ENCODE data around the gene ZNRF3. TPM values are rescaled to one million over a fixed set of nuclear protein-coding genes. Genes with fewer than 3 reads are reported as not detected.
A peak's percentile ranks its signal among the peaks of the same experiment; 100 is the strongest.
"Not testable (repeated sequence)": the region's sequence is repeated elsewhere in the genome, so short reads cannot be mapped to it uniquely, and the experiment has no call there.

The ZNRF3 gene
- total RNA-seq (2014; rRNA removed; shearing (Covaris generic)): 1.8 and 2.6 TPM in 2 replicates

DNA sequence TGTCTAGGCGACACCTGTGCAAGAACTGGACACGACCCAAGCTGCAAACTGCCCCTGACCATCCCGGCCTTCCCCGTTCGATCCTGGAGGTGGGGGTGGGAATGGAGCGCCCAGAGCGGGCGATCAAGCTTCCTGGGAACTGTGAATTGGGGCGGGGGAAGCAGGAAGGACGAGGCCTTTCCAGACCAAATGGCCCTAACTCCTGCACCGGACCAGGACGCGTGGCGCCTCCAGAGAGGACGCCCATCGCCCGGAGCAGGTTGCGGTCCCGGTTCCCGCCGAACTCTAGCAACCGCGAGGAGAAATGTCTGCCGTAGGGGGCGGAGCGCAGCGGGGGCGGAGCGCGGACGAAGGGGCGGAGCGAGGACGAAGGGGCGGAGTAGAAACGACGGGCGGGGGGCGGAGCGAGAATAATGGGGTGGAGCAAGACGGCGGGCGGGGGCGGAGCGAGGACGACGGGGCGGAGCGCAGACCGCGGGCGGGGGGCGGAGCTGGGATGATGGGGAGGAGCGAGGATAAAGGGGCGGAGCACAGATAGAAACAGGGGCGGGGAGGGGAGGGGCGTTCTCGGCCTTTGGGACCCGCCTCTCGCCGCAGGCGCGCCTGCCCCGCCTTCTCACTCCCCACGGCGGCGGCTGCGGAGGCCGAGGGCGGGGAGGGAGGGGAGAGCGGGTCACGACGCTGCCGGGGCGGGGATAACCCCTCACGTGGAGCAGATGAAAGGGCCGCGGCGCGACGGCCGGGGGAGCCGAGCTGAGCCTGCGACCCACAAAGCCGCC is at the start of gene ZNRF3:
TSS of gene ZNRF3 (plus strand) at position 695 of the 779 bp plus-strand sequence. CDS start 195 bp downstream, outside the sequence.
- DNase-seq (ENCODE audit: low spot score): peak; percentile 53

DNA sequence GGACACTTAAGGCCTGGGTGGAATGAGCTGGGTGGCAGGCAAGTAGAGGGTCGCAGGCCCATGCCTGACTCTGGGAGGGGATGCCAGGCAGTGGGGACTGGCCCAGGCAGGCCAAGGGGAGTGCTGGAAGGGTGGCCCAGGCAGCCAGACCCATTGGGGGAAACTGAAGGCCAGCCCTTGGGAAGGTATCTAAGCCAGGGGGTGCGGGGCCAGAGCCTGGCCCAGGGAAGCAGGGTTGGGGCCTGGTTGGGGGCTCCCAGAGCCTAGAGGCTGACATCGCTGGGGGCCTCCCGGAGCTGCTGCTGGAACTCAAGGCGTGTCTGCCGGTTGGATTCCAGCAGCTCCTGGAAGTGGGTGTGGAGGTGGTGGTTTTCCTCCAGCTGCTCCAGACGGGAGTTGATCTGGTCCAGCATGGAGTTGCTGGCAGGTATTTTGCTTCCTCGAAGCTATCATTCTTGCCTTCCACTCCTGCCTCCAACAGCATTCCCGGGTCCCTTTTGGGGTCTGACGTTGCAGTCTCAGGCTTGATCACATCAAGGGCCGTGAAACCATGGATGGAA is 47.7 kb upstream of the ZNRF3 start:
- DNase-seq (ENCODE audit: low spot score): no peak

DNA sequence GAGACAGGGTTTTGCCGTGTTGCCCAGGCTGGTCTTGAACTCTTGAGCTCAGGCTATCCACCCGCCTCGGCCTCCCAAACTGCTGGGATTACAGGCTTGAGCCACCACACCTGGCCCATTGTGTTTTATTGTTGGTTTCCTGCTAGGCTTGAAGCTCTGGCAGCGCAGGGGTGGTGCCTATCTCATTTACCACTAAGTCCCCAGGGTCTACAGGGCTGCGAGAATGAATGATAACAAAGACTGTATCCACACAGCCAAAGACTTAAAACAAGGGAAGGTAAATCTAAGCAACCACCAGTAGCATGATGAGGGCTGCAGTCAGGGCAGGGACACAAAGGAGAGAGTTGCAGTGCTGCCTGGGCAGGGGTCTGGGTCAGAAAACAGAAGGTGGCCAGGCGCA is 45.7 kb upstream of the ZNRF3 start:
- no peak for DNase-seq (ENCODE audit: low spot score)

DNA sequence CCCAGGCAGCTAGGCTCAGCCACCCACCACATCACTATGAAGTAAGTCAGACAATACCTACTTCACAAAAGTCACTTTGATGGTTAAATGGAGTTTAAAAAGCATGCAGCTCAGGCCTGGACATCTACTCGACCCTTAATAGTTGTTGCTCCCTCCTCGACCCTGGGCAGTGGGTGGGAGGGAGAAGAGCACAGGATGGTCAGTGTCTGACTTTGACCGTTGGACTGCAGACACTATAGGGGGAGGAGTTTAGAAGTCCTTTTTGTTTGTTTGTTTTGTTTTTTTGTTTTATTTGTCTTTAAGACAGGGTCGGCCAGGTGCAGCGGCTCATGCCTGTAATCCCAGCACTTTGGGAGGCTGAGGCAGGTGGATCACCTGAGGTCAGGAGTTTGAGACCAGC is 44.4 kb upstream of the ZNRF3 start:
- DNase-seq (ENCODE audit: low spot score): no peak

DNA sequence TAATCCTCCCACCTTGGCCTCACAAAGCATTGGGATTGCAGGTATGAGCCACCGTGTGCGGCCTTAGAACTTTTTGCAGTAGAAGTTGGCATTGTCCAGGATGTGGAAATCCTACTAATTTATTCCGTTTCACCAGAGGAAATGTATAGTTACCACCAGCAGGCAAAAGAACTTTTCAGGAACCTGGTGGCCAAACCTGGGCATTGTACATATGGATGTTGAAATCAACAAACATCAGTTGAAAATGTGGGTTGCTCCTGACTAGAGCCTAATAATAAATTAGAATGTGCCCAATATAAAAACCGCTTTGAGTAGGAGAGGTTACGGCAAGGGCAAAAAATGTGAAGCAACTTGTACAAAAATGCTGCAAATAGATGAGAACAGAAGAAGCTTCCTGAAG is 42.3 kb upstream of the ZNRF3 start:
- DNase-seq (ENCODE audit: low spot score): no peak

DNA sequence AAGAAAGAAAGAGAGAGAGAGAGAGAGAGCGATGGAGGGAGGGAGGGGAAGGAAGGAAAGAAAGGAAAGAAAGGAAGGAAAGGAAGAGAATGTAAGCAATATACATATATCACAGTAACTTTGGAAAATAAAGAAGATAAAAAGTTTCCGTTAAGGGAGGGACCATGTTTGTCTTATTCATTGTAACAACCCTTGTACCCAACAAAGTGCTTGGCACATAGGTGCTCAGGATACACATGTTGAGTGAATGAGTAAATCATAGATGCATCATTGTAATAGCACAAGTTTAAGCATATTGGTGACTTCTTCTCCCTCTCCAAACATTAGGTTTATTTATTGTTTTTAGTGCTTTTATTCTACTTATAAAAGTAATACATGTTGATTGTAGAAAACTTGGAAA is 39.7 kb upstream of the ZNRF3 start:
- no peak for DNase-seq (ENCODE audit: low spot score)

DNA sequence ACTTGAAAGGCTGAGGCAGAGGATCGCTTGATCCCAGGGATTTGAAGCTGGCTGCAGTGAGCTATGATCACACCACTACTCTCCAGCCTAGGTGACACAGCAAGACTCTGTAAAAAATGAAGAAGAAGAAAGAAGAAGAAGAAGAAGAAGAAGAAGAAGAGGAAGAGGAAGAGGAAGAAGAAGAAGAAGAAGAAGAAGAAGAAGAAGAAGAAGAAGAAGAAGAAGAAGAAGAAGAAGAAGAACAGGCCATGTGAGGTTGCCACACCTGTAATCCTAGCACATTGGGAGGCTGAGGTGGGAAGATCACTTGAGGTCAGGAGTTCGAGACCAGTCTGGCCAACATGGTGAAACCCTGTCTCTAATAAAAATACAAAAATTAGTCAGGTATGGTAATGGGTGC is 39.1 kb upstream of the ZNRF3 start:
- not testable (repeated sequence) for DNase-seq (ENCODE audit: low spot score)

DNA sequence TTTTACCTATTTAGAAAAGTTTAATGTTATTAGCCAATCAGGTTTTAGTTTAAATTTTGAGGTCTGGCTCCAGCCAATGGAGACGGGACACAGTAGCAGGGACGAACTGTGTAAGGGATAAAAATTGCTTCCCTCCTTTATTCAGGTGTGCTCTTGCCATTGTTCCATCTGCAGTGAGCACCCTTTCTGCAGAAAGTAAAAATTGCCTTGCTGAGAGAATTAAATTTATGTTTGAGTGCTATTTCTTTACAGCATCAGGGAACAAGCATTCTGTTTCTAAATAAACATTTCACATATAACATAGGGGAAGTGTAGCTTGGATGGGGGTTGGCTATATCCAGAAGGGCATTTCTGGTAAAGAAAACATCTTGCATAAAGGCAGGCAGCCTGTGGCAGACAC is 36.4 kb upstream of the ZNRF3 start:
- no peak for DNase-seq (ENCODE audit: low spot score)

DNA sequence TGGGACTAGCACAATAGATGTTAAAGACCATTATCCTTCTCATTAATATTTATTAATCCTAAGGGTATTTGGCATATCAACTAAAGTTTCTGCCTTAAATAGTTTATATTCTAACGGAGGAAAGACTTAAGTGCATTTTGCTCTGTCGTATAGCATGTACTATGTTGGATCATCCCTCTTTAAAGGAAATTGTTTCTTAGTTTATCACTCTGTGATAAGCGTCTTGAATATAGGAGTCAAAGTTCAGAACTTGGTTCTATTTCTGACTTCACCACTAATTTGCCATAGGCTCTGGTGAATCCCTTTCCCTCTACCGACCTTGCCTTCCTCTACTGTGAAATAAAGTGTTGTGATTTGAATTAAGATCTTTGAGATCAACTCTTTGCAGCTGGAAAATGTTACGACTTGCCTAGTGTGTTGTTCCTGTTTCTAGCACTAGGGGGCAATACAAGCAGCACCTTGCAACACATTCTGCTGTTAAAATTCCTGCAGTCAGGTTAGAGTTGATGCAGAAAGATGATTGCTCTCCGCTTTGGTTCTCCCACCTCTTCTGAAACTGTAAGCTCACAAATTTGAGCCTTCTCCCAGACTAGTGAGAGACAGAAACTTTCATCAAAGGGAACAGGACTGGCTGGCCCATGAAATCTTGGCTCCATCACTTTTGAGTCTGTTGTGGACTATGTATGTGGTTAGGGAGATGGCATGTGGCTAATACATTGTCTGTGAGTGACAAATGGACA is 27.8 kb upstream of the ZNRF3 start:
- peak; percentile 52 for DNase-seq (ENCODE audit: low spot score)

DNA sequence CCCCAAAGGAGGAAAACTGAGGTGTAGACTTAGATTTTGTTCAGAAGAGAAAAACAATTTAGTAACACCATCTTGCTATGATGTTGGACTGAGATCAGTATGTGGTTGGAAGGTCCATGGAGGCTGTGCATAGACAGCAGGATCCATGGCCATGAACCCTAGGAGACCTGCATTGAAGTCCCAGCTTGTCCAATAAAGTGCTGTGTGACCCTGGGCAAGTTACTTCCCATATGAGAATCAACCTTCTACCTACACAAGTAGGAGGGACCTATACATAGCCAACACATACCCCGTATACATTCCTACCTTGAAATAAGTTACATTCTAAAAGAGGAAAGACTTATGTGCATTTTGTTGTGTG is 27.3 kb upstream of the ZNRF3 start:
- no peak for DNase-seq (ENCODE audit: low spot score)

DNA sequence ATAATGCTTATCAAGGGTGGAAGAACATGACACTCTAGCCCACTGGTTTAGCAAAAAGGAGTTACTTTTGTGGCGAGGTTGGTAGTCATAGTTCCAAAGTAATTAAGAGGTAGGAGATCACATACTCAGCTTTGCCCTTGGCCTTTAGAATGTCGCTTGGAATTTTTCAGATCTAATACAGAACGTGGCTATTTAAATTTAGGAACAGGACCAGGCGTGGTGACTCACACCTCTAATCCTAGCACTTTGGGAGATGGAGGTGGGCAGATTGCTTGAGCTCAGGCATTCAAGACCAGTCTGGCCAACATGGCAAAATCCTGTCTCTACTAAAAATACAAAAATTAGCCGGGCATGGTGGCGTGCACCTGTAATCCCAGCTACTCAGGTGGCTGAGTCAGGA is 26.1 kb upstream of the ZNRF3 start:
- DNase-seq (ENCODE audit: low spot score): no peak

DNA sequence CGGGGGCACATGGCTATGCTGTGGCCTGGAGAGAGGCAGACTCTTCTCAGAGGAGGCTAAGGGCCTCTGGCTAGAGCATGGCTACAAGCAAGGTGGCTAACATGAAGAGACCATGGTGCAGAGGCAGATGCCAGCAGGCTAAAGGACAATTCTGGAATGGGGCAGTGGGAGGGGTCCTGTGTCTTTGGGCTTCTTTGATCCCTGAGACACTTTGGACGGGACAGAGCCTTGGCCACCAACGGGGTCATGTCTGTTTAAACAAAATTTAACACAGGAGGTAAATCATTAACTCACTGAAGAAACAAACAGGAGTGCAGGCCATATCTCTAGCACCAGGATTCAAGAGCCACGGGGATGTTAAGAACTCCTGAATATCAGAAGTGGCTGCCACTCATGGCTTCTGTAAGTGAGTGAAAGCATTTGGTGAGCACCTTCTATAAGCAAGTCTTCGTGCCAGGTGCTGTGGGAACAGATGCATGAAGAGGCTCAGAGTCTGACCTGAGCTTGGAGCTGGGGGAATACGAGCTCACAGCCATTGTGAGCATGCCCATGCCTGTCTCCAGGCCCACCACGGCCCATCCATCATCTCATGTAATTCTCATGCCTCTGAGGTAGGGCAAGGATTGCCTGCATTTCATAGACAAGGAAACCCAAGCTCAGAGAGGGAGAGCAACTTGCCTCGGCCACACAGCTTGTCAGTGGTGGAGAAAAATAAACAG is 18.3 kb upstream of the ZNRF3 start:
- DNase-seq (ENCODE audit: low spot score): no peak

DNA sequence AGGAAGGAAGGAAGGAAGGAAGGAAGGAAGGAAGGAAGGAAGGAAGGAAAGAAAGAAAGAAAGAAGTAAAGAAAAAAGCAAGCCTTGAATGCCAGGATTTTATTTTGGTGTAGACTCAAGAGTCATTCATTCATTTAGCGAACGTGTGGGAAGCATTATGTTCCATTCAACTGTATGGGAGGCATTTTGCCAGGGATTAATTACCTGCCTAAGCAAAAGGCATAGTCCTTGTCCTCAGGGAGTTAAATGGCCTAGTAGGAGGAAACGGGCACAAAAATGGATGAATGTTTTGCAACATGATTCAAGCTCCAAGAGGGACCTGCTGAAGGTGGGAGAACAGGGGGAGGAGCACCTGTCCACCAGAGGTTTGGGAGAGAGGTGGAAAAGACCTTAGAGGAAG is 16.2 kb upstream of the ZNRF3 start:
- DNase-seq (ENCODE audit: low spot score): no peak

DNA sequence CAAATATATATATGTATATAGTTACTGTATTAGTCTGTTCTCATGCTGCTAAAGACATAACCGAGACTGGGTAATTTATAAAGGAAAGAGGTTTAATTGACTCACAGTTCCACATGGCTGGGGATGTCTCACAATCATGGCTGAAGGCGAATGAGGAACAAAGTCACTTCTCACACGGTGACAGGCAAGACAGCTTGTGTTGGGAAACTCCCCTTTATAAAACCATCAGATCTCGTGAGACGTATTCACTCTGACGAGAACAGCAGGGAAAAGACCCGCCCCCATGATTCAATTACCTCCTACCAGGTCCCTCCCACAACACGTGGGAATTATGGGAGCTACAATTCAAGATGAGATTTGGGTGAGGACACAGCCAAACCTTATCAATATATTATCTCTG is 15.0 kb upstream of the ZNRF3 start:
- DNase-seq (ENCODE audit: low spot score): not testable (repeated sequence)

DNA sequence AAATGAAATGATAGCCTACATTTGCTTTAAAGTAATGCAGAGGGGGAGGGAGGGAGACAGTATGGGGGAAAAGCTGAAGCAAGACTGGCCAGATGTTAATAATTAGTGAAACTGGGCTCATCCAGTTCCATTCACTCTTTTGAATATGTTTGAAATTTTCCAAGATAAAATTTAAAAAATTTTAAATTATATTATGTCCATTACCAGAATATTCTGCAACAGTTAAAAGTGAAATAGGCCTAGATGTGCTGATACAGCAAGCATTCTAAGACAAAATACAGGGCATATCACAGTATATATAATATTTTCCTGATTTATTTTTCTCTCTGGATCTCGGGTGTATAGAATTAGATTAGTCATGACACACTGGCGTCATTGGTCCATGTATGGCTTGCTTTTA is 13.6 kb upstream of the ZNRF3 start:
- no peak for DNase-seq (ENCODE audit: low spot score)

DNA sequence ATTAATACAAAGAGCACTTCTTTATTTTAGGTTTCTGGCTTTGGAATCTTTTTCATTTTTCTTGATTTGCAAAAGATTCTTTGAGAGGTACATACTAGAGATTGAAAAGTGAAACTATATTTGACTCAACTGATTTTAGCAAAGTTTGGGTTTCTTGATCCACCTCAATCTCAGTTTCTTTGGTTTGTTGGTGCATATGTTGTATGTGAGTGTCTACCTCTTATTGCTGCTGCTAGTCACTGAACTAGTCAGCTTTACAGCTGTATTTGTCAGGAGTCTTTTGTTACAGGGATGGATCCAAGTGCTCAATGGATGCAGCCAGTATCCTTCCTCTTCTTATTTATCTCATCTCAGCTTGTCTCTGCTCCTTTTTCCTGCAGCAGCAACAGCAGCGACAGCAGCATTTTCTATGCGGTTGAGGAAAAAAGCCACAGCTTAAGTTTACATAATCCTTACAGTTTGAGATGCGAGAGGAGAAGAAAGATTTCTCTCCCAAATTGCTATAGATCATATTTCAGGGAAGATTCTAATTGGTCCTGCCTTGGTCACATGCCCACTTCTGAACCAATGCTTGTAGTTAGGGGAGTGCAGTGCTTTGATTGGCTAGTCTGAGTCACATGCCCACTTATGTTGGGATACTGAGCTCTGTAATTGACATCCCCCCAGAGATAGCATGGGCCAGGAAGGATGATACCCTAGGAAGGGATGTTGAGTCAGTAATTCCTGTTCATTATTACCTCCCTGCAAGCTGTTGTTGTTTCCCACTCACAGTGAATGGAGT is 10.0 kb upstream of the ZNRF3 start:
- DNase-seq (ENCODE audit: low spot score): no peak

DNA sequence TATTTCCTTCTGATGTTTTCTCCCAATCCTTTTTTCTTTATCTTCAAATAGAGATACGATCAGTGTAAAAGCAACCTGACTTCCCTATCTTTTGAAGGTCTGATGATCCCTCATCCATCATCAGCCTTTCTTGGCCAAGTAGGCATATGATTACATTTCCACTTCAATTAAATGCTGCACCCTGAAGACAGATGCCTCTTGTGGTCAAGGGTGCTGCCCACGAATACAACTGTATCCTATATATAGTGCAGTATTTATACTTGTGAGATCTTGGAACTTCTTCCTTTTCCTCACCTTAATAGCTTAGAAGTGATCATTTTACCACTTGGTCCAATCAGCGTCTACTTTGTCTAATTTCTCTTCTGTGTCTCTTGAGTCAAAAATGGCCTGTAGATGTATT is 9.3 kb upstream of the ZNRF3 start:
- DNase-seq (ENCODE audit: low spot score): no peak

DNA sequence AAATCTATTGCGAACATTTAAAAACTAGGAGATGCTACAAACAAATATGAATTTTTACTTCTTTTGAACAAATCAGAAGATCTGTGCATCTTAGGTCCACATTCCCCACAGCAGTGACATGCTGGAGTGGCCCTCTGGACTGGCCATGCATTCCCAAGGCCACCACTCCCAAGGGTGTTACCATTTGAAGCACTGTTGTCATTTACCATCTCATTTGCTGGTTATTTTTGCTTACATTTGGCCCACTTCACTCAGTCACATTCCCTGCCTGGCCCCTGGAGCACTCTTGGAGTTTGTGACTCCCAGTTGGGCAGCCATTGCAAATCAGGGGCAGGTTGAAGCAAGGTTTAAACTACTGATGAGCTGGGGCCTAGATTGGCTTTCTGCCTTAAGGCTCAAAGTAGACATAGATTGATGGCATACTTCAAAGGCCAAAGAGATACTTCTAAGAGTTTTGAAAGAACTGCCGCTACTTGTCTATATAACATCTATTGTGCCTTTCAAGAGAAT is 8.5 kb upstream of the ZNRF3 start:
- no peak for DNase-seq (ENCODE audit: low spot score)

DNA sequence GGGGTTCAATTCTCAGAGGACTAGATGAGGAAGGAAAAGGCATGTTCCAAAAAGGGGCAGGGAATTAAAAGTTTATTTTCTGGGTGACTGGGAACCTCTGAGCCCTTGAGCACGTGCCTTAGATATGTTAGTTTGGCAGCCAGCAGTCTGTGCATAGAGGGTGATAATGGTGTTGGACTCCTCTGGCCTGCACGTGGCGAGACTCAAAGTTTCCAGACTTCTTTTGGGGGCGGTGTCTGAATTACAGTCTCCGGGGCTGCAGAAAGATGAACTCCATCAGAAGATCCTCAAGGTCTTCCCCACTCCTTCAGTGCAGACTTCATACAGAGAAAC is 861 bp upstream of the ZNRF3 start:
- no peak for DNase-seq (ENCODE audit: low spot score)

DNA sequence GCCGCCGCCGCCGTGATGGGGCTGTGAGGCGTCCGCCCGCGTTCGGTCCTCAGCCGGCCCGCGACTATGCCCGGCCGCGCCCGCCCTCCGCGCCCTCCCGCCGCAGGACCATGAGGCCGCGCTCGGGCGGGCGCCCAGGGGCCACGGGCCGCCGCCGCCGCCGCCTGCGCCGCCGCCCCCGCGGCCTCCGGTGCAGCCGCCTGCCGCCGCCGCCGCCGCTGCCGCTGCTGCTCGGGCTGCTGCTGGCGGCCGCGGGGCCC is 215 bp downstream of the ZNRF3 start:
- DNase-seq (ENCODE audit: low spot score): no peak

DNA sequence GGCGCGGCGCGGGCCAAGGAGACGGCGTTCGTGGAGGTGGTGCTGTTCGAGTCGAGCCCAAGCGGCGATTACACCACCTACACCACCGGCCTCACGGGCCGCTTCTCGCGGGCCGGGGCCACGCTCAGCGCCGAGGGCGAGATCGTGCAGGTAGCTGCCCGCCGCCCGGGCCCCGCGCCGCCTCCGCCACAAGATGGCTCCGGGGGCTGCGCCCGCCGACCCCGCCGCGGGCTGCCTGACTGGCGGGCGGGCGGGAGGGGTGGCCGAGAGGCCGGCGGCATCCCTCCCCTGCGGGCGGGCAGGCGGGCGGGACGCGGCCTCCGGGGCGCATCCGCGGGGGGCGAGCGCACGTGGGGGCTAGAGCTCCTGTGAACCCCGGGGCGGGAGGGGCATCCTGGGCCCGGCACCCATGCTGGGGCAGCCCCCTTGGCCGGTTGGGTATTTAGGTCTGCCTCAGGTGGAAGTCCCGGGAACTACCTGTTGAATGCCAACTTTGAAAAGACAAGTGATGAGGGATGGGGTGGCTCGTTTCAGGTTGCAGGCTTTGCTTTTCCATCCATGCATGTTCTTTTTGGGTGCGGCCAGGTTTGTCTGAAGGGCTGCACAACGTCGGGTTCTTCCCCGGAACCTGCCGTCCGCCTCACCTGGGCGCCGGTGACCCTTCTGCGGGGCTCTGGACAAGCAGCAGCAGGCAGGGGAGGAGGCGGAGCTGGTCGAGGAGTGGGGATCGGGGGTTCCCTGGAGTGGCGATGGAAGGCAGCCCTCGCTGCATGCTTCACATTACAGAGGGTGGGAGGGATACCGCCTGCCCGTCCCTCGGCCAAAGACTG is 760 bp downstream of the ZNRF3 start:
- DNase-seq (ENCODE audit: low spot score): no peak
